Measurements from ENCODE around the gene SPI1.

GRCh38 chr11:47306484-47306844, 71.9 kb downstream of the SPI1 start:
- TF ChIP-seq ZNF121 (tag by site-specific recombination; IDR thresholded peaks at IDR 0.05) (no peak), CTCF (tag by site-specific recombination; IDR thresholded peaks at IDR 0.05) (no peak), ZFP37 (tag by site-specific recombination; IDR thresholded peaks at IDR 0.05) (no peak), ZFHX2 (tag by site-specific recombination; conservative IDR thresholded peaks at IDR 0.05) (no peak), SP2 (tag by site-specific recombination; IDR thresholded peaks at IDR 0.05) (no peak)

Data from HEK293 (cell line).